Measurements from ENCODE around the gene ADGRG2.
A peak's percentile ranks its signal among the peaks of the same experiment; 100 is the strongest.

Gene ADGRG2

GRCh38 chrX:19065535-19065934 lies 56.7 kb downstream of the ADGRG2 start:
- no peak for TF ChIP-seq TAF1 (IDR thresholded peaks at IDR 0.05; ENCODE audit: low read depth)
- TF ChIP-seq USF1 (IDR thresholded peaks at IDR 0.05) = no peak
- TF ChIP-seq YY1 (IDR thresholded peaks at IDR 0.05; ENCODE audit: low read depth) = no peak
- no peak for TF ChIP-seq RAD21 (IDR thresholded peaks at IDR 0.05; ENCODE audit: low read depth)
- no peak for TF ChIP-seq REST (IDR thresholded peaks at IDR 0.05; ENCODE audit: low read depth)
- TF ChIP-seq TCF12 (IDR thresholded peaks at IDR 0.05; ENCODE audit: low read depth) = no peak
- no peak for TF ChIP-seq CEBPB (IDR thresholded peaks at IDR 0.05)
- no peak for TF ChIP-seq TEAD4 (IDR thresholded peaks at IDR 0.05)
- no peak for TF ChIP-seq EGR1 (IDR thresholded peaks at IDR 0.05)

- TF ChIP-seq, protein P1, sequence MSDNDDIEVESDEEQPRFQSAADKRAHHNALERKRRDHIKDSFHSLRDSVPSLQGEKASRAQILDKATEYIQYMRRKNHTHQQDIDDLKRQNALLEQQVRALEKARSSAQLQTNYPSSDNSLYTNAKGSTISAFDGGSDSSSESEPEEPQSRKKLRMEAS (IDR thresholded peaks at IDR 0.05) = peak; percentile 50; the same call in 1 of the 2 replicates
- TF ChIP-seq TAF1 (IDR thresholded peaks at IDR 0.05; ENCODE audit: low read depth) (no peak), FOXM1 (IDR thresholded peaks at IDR 0.05; ENCODE audit: borderline replicate concordance, low read depth) (0 out of 2 replicates have a peak, but pooled peaks have one; percentile 23), EP300 (IDR thresholded peaks at IDR 0.05; ENCODE audit: borderline replicate concordance) (peak; percentile 62; the same call in 1 of the 2 replicates), NFIC (IDR thresholded peaks at IDR 0.05) (peak; percentile 82), TCF12 (IDR thresholded peaks at IDR 0.05; ENCODE audit: low read depth) (peak; percentile 70; the same call in 1 of the 2 replicates), TEAD4 (IDR thresholded peaks at IDR 0.05) (peak; percentile 66), ZBTB7A (IDR thresholded peaks at IDR 0.05; ENCODE audit: low read depth) (no peak), CREB1 (IDR thresholded peaks at IDR 0.05; ENCODE audit: low read depth) (no peak), YY1 (IDR thresholded peaks at IDR 0.05; ENCODE audit: low read depth) (no peak), CEBPB (IDR thresholded peaks at IDR 0.05) (no peak), USF1 (IDR thresholded peaks at IDR 0.05) (no peak), EGR1 (IDR thresholded peaks at IDR 0.05) (no peak), REST (IDR thresholded peaks at IDR 0.05; ENCODE audit: low read depth) (no peak), RAD21 (IDR thresholded peaks at IDR 0.05; ENCODE audit: low read depth) (no peak)
Observed at GRCh38 chrX:19064175-19064574, 58.1 kb downstream of the ADGRG2 start.

GRCh38 chrX:19063030-19063429 lies 59.2 kb downstream of the ADGRG2 start:
- TF ChIP-seq CEBPB (IDR thresholded peaks at IDR 0.05) (no peak), NFIC (IDR thresholded peaks at IDR 0.05) (no peak), EP300 (IDR thresholded peaks at IDR 0.05; ENCODE audit: borderline replicate concordance) (no peak), USF1 (IDR thresholded peaks at IDR 0.05) (no peak), FOXM1 (IDR thresholded peaks at IDR 0.05; ENCODE audit: borderline replicate concordance, low read depth) (no peak), TEAD4 (IDR thresholded peaks at IDR 0.05) (no peak), CREB1 (IDR thresholded peaks at IDR 0.05; ENCODE audit: low read depth) (no peak), RAD21 (IDR thresholded peaks at IDR 0.05; ENCODE audit: low read depth) (no peak), EGR1 (IDR thresholded peaks at IDR 0.05) (no peak)
- TF ChIP-seq, protein P1 (IDR thresholded peaks at IDR 0.05) = no peak

DNA sequence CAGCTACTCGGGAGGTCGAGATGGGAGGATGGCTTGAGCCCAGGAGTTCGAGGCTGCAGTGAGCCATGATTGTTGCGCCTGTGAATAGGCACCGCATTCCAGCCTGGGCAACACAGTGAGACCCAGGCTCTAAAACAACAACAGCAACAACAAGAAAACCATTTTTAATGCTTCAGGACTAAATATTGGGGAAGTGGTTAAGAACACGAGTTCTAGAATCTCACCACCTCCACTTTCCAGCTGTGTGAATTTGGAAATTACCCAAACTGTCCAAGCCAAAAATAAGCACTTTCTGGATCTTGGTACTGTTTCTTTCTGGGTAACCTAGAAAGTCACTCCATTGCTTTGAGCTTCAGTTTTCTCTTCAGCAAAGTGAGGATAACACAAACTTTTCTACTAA lies 63.2 kb downstream of the ADGRG2 start:
- TF ChIP-seq RAD21 (IDR thresholded peaks at IDR 0.05; ENCODE audit: low read depth) (no peak), CREB1 (IDR thresholded peaks at IDR 0.05; ENCODE audit: low read depth) (no peak), FOXM1 (IDR thresholded peaks at IDR 0.05; ENCODE audit: borderline replicate concordance, low read depth) (no peak)

- TF ChIP-seq CREB1 (IDR thresholded peaks at IDR 0.05; ENCODE audit: low read depth) (no peak), TCF12 (IDR thresholded peaks at IDR 0.05; ENCODE audit: low read depth) (no peak), EGR1 (IDR thresholded peaks at IDR 0.05) (no peak), REST (IDR thresholded peaks at IDR 0.05; ENCODE audit: low read depth) (no peak), EP300 (IDR thresholded peaks at IDR 0.05; ENCODE audit: borderline replicate concordance) (no peak), YY1 (IDR thresholded peaks at IDR 0.05; ENCODE audit: low read depth) (no peak), RAD21 (IDR thresholded peaks at IDR 0.05; ENCODE audit: low read depth) (no peak), TEAD4 (IDR thresholded peaks at IDR 0.05) (no peak), USF1 (IDR thresholded peaks at IDR 0.05) (no peak), TAF1 (IDR thresholded peaks at IDR 0.05; ENCODE audit: low read depth) (no peak)
- TF ChIP-seq, protein P1 (IDR thresholded peaks at IDR 0.05) = no peak
Observed at GRCh38 chrX:19057856-19058255, 64.4 kb downstream of the ADGRG2 start.
